Stimulated activated CD8-positive, alpha-beta memory T cell treated with anti-CD3 and anti-CD28 coated beads, Interleukin-15, amount 100 ng/mL, for 48 hours (primary cell): ENCODE data around the gene CUL9.
A peak's percentile ranks its signal among the peaks of the same experiment; 100 is the strongest.

Source experiments
- DNase-seq, 2 donors: peaks; one replicate each; pipeline ENCODE4 v3.0.0-alpha.2; 2020; ENCODE audit warnings: low read depth in 2 of 2

Gene CUL9

DNA sequence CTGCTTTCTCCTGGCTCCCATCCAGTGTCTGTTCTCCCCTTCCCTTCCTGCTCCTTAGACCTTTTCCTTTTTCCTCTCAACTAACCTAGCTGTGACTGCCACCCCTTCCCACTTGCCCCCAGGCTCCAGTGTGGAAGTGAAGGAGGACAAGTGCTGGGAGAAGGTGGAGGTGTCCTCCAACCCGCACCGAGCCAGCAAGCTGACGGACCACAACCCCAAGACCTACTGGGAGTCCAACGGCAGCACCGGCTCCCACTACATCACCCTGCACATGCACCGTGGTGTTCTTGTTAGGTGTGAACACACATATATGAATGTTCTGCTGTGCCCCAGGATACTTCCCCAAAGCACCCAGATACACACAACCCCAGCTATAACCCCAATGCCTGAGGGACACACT lies 18.5 kb downstream of the CUL9 start:
- no peak for DNase-seq

DNA sequence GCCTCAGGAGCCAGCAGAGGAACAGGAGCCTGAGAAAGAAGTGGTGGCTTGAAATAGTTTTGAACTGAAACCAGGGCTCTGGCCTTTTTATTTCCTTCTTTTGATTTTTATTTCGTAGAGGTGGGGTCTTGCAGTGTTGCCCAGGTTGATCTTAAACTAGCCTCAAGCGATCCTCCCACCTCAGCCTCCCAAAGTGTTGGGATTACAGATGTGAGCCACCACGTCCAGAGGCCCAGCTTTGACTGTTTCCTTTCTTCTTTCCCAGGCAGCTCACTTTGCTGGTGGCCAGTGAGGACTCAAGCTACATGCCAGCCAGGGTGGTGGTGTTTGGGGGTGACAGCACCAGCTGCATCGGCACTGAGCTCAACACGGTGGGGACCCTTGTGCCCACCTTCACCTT lies 20.5 kb downstream of the CUL9 start:
- DNase-seq = no peak

DNA sequence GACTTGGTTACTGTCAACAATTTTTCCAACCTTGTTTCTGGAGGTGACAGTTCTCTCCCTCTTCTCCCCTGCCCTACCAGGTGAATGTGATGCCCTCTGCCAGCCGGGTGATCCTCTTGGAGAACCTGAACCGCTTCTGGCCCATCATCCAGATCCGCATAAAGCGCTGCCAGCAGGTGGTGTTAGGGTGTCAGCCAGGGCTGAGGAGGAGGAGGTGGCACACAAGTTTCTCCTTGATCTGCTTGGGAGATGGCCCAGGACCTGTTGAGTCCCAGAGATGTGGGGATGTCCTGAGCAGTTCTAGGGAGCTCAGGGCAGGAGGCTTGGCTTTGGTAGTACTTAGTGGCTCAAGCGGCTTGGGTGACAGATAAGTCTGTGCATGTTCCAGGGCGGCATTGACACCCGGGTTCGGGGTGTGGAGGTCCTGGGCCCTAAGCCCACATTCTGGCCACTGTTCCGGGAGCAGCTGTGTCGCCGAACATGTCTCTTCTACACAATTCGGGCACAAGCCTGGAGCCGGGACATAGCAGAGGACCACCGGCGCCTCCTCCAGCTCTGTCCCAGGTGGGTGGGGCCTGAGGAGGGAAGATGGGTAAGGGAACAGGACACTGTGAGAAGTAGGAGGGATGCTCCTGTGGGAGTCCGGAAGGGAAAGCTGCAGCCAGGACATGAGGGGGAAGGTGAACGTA lies 21.2 kb downstream of the CUL9 start:
- no peak for DNase-seq

DNA sequence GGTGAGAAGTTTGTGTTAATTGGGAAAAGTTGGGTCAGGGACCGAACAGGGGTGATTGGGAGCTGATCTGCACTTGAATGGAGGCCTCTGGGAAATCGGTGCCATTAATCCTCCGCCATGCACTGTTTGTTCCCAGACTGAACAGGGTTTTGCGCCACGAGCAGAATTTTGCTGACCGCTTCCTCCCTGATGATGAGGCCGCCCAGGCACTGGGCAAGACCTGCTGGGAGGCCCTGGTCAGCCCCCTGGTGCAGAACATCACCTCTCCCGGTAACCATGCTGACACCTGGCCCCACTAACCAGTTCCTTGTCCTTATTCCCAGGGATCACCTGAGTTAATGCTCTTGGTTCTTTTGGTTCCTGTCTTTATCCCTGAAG lies 21.7 kb downstream of the CUL9 start:
- no peak for DNase-seq

DNA sequence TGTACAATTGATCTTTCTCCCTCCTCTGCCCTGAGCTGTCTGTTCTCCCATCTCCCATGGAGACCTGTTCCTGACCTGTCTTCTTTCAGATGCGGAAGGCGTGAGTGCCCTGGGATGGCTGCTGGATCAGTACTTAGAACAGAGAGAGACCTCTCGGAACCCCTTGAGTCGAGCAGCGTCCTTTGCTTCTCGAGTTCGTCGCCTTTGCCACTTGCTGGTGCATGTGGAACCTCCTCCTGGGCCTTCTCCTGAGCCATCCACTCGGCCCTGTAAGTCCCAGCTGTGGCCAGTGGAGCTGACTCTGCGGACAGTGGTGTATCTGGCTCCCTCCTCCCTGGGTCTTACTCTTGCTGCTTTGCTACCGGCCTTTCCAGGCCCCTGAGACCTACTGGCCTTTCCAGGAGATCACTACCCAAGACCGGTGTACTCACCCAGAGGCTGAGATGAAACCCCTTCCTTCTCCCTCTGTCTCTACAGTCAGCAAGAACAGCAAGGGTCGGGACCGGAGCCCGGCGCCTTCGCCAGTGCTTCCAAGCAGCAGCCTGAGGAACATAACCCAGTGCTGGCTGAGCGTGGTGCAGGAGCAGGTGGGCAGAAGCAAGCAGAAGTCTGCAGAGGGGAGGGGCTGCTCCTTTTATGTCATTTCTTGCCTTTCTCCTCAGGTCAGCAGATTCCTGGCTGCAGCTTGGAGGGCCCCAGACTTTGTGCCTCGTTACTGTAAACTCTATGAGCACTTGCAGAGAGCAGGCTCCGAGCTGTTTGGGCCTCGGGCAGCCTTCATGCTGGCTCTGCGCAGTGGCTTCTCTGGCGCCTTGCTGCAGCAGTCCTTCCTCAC lies 22.5 kb downstream of the CUL9 start:
- no peak for DNase-seq

DNA sequence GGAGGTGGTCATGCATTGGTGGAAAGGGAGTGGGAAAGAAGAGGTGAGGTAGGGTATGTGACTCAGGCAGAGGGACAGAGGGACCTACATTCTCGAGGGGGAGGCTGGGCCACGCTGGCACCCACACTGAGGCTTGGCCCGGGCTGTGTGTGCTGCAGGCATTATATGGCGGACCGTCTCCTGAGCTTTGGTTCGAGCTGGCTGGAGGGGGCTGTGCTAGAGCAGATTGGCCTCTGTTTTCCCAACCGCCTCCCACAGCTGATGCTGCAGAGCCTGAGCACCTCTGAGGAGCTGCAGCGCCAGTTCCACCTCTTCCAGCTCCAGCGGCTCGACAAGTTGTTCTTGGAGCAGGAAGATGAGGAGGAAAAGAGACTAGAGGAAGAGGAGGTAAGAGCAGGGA lies 23.9 kb downstream of the CUL9 start:
- no peak for DNase-seq

DNA sequence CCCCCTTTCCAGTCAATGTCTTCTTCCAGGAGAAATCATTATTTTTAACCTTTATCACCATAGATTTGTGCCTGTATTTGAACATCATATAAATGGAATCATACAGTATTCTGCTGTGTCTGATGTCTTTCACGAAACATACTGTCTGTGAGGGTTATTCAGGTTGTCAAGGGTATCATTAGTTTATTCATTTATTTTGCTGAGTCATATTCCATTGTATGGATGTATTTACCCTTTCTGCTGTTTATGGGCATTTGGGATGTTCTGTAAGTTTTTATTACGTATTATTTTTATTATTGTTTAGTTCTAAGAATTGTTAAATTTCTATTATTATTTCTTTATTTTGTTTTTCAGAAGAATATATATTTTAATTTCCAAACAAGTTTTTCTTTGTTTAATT lies 25.3 kb downstream of the CUL9 start:
- DNase-seq = no peak

DNA sequence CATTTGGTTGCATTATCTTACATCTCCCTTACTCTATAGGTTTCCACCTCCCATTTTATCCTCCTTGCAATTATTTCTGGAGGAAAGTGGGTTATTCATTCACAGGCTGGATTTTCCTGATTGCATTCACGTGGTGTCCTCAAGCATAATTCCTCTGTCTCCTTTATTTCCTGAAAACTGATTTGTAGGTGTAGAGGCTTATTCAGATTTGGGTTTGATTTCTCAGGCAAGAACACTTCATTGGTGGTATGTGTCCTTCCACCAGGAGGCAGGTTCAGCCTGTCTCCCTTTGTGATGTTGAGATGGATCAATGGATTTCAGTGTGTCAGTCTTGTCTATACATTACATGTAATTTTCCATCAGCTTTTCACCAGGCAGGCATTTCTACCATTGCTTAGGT lies 30.0 kb downstream of the CUL9 start:
- no peak for DNase-seq

DNA sequence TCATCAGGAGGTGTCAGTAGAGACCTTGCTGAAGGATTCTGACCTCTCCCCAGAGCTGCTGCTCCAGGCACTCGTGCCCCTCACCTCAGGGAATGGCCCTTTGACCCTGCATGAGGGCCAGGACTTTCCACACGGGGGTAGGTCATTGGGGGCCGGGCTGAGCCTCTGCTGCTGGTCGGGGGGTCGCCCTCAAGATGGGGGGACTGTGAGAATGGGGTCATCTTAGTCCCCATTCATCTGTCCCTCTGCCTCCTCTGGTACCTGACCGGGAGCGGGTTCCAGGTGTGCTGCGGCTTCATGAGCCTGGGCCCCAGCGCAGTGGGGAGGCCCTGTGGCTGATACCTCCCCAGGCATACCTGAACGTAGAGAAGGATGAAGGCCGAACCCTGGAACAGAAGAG lies 31.4 kb downstream of the CUL9 start:
- DNase-seq = no peak

DNA sequence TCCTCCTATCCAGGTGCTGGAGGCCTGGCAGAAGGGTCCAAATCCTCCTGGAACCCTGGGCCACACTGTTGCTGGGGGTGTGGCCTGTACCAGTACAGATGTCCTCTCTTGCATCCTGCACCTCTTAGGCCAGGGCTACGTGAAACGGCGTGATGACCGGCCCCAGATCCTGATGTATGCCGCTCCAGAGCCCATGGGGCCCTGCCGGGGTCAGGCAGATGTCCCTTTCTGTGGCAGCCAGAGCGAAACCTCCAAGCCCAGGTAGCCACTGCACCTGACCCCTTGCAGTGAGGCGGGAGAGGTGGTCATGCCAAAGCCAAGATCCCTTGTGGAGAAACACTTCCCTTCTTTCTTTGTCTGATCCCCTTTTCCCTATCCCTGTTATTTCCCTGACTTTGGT lies 33.1 kb downstream of the CUL9 start:
- no peak for DNase-seq

DNA sequence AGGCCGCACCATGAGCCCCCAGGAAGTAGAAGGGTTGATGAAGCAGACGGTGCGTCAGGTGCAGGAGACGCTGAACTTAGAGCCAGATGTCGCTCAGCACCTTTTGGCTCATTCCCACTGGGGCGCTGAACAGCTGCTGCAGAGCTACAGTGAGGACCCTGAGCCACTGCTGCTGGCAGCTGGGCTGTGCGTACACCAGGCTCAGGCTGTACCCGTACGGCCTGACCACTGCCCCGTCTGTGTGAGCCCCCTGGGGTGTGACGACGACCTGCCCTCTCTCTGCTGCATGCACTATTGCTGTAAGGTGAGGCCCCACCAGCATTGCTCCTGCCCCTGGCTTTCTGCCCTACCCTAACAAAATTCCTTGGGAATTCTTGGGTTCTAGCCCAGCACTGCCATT lies 34.2 kb downstream of the CUL9 start:
- no peak for DNase-seq

DNA sequence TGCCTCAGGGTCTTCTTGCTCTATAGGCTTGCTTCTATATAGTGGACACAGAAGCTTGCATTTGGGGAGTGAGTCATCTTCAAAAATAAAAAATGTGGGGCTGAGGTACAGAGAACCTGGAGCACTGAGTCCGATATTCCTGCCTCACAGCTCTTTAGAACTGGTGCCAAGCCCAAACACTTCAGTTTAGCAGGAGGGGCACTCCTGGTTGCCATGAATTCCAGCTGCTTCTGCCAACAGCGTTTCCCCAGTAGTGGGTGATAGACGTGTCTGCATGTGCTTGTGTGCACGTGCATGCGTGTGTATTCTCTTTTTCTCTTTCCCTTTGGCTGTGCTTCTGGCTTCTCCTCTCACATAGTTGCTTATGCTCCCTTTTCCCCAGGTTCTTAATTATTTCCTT lies 35.4 kb downstream of the CUL9 start:
- DNase-seq = no peak

DNA sequence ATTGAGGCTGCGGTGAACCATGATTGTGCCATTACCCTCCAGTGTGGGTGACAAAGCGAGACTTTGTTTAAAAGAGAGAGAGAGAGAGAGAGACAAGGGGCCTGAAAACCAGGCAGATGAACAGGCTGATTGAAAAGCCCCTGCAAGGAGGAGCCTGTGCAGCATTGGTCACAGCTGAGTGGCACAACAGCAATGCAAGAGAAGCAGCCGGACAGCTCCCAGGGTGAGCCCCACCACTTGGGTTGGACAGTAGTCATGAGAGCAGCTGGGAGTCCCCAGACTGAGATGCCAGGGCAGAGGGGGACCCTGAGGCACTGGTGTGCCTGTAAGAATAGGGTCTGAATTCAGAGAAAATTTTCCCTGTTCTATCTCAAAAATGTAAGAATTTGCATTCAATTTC lies 37.1 kb downstream of the CUL9 start:
- DNase-seq = no peak

DNA sequence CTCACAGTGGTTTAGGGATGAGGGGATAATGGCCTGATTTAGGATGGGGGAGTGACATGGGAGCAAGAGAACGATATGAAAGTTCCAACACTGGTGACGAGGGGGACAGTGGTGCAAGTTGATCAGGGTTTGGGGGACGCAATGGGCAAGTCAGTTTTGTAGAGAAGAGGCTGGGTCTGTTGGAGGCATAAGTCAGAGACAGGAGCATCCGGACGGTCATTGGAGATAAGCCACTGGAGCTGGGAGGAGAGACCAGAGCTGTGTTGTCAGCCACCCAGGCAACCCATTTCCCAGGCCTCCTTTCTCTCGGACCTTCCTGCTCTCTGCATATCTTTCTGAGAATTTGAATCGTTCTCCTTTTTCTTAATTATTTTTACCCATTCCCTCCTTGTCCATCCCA lies 37.8 kb downstream of the CUL9 start:
- DNase-seq = no peak

DNA sequence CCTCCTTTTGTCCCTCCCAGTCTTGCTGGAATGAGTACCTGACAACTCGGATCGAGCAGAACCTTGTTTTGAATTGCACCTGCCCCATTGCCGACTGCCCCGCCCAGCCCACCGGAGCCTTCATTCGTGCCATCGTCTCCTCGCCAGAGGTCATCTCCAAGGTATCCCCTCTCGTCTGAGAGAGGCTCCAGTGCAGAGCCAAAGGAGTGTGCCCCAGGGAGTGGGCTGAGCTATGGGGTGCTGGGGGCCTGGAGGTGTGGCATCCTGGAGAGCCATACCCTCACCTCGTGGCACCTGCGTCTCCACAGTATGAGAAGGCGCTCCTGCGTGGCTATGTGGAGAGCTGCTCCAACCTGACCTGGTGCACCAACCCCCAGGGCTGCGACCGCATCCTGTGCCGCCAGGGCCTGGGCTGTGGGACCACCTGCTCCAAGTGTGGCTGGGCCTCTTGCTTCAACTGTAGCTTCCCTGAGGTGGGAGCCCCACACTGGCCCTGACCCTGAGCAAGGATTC lies 38.5 kb downstream of the CUL9 start:
- no peak for DNase-seq

DNA sequence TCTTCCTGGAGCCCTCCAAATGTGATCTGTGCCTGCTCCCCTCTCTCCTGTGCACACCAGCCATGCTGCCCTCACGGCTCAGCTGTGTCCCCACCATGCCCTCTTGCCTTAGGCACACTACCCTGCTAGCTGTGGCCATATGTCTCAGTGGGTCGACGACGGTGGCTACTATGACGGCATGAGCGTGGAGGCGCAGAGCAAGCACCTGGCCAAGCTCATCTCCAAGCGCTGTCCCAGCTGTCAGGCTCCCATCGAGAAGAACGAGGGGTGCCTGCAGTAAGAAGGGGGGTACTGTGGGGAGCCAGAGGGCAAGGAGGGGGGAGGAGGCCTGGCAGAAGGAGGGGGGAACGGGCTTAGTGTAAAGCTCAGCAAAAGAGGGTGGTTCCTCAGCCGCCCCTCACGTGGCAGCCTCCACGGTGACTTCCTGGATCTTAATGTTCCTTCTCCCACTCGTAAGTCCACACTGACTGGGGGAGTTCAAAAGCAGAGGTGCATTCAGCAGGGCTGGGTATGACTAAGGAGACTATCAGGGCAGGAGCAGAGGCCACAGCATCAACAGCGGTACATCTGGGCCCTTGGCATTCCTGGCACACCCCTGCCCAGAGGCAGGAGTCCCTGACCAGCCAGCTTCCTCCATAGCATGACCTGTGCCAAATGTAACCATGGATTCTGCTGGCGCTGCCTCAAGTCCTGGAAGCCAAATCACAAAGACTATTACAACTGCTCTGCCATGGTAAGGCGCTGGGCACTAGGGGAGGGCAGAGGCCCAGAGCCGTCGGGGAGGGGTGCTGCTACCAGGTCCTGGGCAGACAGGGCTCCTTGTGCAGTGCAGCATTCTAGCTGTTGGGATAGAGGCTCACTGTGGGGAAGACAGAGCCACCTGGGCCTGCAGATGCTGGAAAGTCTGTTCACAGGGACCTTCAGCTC lies 39.3 kb downstream of the CUL9 start:
- DNase-seq = no peak

DNA sequence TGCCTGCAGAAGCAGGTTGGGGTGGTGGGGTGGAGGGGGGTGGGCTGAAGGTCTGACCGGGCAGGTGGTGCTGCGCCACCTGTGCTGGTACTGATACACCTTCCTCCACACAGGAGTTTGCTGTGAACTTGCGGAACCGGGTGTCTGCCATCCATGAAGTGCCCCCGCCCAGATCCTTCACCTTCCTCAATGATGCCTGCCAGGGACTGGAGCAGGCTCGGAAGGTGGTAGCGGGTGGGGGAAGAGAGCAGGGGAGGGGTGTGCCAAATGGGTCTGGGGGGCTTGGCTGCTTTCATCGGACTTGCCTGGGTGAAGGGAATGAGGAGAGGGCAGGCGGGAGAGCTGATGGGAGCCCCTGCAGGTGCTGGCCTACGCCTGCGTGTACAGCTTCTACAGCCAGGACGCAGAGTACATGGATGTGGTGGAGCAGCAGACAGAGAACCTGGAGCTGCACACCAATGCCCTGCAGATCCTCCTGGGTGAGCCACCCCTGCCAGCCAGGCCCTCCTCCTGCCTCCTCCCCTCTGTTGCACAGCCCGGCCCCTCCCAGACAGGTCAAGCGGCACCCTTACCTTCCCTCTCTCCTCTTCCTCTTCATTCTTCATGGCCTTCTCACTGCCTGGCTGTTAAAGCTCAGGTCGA lies 40.5 kb downstream of the CUL9 start:
- DNase-seq = no peak

DNA sequence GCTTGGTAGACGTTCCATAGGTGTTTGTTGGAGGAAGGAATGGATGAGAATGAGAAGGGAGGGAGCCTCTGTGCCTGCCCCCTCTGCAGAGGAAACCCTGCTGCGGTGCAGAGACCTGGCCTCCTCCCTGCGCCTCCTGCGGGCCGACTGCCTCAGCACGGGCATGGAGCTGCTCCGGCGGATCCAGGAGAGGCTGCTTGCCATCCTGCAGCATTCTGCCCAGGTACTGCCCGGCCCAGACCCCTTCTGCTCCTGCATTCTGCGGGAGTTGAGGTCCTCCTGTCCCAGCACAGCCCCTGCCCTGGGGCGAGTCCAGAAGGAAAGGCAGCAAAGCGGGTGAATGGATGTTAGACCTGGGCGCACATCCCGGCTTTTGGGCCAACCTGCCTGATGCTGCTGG lies 41.2 kb downstream of the CUL9 start:
- no peak for DNase-seq

DNA sequence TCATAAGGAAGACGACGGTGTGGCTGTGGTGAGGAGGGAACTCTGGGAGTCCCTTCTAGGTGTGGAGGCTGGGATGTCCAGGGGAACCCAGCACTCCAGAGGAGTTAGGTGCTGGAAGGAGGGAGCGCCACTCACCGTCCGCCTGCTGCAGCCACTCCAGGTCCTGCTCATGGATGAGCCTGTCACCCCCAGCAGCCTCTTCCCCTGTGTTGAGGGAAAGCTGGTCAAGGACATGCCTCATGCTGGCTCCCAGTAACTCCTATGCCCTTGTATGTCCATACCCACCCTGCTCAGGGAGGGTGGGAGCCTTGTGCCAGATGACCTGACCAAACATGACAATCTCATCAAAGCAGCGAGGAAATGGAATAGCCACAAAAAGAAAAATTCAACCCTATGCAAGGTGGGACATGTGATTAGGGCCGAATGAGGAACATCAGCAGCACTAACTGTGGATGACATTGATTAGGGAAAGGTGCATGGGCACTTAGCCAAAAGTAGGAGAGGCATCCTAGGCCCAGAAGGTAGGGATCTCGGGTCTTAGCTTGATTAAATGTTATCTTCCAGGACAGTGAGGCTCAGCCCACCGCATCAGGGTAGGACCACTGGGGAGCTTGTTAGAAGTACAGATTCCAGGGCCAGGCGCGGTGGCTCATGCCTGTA lies 44.3 kb downstream of the CUL9 start:
- no peak for DNase-seq

DNA sequence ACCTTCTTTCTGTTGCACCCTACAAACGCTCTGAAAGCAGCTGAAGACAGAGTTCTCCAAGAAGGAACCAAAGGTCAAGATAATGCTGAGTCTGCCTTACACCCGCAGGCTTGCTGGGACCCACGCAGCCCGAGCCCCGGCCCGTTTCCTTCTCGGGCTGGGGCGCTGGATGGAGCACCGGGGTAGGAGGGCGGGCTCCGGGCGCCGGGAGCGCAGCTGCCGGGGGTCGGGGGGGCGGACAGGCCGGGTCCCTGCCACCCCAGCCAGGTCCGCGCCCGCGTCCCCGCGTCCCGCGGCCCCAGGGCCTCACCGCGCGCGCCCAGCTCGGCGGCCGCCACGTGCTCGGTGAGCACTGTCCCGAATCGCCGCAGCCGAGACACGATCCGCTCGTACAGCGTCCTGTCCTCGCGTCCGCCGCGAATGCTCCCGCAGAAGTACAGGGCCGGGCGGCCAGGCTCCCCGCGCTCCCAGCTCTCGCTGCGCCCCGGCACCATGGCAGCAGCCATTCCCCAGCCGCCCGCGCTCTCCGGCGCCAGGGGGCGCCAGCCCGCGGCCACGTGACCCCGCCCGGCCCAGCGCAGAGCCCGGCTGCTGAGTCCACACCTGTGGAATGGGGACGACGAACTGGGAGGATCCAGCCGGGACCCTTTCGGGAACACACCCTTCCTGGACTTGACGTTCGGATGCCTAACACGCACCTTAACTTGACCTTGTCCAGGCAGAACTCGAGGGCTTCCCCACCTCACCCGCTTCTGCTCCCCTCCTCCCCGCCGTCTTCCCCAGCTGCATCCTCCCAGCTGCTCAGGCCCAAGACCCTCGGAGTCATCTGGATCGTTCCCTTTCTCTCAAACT lies 47.2 kb downstream of the CUL9 start, which contains the start of gene DNPH1:
TSS of gene DNPH1 (minus strand) at position 531 of the 852 bp plus-strand sequence. CDS start at position 506, 25 bp downstream.
- DNase-seq = peak; percentile 71 to 74
